NCI-H524 treated with DMSO at 0.1 percent for 48 hours (cell line): Measurements from ENCODE around the gene DOCK8.

Experiments
- DNase-seq: peaks from one replicate; lab custom pipeline; 2025; lab: John Stamatoyannopoulos, UW

Gene DOCK8

DNA sequence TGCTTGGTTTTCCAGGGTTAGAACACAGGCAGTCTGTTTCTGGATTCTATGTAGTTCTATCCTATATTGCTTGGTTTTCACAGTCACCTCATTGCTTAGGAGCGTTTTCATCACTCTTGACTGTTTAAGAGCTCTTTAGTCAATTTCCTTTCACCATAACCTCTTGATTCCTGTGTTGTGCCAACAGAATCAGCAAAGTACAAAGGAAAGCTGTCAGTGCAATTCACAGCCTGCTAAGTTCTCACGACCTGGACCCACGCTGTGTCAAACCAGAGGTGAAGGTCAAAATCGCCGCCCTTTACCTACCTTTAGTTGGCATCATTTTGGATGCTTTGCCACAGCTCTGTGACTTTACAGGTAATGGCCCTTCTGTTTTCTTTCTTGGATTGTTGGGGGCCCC, 199.9 kb downstream of the DOCK8 start:
- no peak for DNase-seq

DNA sequence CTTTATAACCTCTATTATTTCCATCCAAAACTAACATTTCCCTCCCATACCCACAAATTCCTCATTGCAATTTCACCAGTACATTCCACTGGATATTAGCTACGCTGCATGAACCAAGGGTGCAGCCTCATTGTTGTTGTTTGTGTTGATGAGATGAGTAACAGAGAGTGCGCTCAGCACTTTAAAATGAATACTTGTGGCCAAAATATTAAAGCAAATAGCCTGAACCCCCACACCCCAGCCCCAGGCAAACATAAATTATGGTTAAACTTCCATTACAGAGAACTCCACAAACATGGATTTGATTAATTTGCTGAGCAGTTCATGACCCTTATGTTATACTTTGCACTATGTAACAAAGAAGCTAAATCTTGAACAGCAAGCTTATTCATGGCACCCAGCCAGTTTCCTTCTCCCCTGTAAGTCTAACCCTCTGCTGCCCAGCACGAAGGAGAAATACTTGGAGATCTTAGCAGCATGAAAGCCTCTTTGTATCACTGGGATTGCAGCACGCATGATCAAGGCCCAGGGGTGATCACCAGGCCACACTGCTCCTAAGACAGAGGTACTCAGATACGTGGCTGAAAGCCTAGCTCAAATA, 205.0 kb downstream of the DOCK8 start:
- DNase-seq, result no peak

DNA sequence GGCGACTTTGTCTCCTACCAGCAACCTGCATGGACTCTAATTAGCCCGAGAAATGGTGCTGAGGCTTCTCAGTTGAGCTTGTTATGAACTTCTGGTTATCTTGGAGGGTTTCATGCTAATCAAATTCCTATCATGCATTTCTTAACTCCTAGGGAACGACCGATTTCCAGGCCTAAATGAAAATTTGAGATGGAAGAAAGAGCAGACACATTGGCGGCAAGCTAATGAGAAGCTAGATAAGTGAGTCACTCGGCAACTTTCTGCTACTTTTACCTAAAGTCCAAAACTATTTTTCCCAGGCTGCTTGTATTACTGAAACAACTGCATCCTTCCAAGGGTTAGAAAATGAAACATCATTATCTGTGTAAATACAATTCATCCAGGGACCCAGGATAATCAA, 207.2 kb downstream of the DOCK8 start:
- DNase-seq, result no peak

DNA sequence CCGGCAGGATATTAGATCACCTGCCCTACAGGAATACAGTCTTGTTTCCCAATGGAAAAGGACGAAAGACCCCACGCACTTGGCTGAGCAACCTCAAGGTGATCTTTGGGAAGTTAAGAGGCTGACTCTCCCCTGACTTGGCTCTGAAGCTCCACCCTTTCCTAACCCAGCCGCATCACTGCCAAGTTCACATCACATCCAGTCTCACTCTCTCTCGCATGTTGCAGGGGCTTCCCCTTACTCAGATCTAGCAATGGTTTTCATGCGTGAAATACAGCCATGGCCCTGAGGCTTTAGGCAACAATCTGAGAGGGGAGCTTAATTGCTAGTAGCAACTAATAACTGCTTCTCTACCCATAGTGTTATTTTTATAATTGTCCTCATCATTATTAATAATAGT, 211.6 kb downstream of the DOCK8 start:
- no peak for DNase-seq

DNA sequence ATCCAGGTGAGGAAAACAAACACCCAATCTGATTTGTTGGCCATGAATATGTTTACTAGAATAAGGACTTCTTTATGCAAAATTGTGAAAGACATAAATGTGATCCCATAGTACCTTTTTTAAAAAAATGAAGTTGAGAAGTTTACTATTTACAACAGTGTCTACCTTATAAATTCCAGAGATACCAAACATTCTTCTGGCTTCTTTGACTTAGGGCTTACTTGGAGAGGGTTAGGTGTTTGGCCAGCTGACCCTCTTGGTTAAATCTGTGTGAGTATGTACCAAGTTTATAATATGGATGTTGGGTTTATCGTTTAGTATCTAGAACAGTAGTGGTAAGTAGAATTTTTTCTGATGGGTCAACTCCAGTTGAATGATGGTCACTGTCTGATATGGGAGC, 212.3 kb downstream of the DOCK8 start:
- DNase-seq, result no peak

DNA sequence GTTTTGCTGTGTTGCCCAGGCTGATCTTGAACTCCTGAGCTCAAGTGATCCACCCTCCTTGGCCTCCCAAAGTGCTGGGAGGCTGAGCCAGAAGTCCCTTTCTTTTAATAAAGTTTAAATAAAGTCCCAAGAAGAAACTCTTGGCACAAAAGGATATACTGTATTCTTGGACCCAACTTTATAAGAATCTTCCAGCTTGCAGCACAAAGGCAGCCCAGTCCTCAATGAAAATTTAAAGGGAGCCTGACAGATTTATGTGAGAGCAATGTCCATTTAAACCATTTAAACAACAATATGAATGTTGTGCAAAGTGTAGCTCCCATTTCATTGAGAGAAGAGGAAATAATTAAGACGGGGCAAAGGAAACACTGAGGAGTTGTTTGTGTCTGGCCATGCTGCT, 217.0 kb downstream of the DOCK8 start:
- no peak for DNase-seq

DNA sequence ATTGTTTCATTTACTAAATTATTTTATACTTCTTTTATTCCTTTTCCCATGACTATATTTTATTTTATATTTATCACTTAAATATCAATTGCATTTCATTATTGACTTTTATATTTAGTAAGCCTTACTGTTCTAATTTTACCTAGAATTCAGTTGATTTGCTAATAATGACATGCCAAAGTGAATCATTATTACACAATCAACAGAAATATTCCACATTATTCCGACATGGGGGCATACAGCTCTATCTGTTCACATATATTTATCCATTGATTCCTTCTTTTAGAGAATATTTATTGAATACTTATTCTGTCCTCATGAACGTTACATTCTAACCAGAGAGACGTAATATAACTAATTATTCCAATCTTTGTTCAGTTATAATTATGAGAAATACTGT, 221.8 kb downstream of the DOCK8 start:
- no peak for DNase-seq

DNA sequence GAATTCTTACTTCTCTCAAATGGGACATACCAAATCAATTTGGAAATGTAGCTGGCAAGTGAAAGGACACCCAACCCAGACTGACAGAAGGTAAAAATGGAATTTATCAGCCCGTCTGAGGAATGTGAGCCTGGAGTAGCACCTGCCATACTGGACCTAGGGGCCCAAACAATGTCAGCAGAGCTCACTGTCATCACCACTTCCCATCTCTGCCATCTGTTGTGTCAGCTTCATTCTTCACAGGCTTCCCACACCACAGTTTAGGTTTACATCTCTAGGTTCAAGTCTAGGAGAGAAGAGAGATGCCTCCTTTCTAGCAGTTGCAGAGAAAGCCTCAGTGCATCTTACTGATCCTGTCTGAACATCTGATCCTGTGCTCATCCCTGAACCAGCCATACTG, 222.4 kb downstream of the DOCK8 start:
- DNase-seq, result no peak

DNA sequence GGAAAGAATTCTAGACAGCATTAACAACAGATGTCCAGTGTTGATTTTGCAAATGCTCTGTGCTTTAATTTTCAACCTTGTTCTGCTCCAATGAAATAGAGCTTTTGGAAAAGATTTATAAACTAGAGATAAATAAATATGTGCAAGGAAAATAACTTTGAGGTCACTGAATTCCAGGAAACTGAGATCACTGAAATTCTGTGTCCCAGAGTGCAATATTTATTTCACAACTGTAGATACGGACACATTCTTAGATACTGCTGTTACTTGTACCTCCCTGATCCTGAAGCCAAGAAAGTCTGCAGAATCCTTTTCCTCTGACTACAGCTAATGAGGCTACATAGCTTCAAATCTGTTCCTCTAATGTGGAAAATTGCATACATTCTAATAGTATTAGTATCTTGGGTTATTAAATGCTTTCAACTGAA, 222.9 kb downstream of the DOCK8 start:
- no peak for DNase-seq

DNA sequence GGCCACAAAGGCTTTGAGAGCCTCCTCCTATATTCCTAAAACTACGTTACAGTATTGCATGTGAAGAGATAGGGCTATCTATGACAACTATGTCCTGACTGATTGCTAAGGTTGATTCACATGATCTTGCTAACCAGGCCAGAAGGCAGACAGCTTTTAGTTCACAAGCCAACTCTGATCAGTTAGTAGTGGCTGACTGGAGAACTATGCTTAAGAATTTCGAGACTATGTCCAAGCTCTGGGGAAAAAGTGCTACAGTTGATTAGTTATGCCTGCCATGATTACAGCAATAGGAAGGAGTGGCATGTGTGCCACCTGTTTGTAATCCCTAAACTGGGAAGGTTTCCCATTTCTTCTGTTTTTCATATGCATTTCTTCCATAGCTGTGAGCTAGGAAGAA, 223.4 kb downstream of the DOCK8 start:
- DNase-seq, result no peak

DNA sequence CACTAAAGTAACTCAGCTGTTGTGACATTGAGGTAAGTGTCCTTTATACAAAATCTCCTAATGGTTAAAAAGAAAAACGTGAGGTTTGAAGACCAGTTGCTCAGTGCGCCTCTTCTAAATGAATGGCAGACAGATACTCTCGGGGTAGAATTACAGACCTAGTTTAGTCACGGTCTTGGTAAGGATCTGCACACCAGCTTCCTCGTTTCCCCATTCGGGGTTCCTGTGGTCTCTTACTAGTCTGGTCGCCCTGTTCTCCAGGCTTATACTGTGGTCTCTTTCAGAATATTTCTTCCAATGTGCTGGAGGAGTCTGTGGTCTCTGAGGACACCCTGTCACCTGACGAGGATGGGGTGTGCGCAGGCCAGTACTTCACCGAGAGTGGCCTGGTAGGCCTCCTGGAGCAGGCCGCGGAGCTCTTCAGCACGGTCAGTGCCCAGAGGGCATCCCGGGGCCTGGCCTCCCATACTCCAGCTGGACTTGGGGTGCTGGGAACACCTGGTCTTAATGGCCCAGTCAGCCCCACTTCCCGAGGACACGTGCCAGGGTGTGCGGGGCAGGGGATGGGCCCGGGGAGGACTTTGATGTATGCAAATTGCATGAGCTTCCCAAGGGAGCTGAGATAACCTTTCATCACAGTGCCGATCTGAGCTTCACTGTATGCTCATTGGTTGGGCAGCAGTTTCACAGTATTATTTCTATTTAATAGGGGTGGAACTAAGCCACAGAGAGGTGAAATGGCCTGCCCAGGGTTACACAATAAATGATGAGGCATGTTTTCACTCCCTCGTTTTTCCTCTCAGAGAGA, 224.5 kb downstream of the DOCK8 start:
- DNase-seq, result no peak

DNA sequence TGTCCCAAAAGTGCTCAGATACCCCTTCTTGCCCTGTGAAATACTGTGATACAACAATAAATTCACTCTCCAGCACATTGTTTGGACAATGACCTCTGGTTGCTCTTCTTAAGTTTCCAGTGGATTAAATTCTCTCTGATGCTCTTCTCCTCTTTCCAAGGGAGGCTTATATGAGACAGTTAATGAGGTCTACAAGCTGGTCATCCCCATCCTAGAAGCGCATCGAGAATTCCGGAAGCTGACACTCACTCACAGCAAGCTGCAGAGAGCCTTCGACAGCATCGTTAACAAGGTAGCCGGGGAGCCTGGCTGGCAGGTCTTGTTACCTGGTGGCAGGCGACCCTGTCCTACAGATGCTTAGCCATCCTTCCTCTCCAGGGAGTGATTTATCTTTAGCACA, 226.5 kb downstream of the DOCK8 start:
- no peak for DNase-seq

DNA sequence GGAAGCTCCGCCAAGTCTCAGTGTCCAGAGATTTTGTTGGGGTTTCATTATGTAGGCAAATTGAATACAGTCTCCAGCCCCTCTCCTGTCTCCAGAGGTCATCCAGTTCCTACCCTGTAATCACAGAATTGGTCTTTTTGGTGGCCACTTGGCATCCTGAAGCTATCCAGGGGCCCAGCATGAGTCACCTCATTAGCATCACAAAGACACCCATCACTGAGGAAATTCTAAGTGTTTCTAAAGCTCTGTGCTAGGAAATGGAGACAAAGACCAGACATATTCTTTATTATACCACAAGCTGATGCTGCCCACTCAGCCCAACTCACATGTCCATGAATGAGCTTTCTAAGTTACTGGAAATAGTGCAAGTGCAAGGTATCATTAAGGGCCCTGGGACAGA, 229.9 kb downstream of the DOCK8 start:
- no peak for DNase-seq

DNA sequence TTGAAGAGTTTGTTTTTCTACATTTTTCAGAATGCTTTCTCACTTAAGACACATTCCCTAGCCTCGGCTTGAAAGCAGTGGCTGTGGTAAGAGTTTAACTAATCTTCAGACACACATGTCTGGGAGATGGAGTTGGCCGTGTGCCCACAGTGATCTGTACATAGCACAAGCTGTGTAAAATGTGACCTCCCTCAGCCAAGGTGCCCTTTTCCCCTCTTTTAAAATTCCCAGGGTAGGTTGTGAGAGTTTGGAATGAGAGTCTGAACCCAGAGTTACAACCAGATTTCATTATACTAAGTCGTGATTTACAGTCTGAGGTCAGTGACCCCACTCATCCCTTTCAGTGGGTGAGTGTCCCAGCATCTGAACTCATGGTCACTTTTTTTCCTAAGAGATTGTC, 230.4 kb downstream of the DOCK8 start:
- DNase-seq, result no peak

DNA sequence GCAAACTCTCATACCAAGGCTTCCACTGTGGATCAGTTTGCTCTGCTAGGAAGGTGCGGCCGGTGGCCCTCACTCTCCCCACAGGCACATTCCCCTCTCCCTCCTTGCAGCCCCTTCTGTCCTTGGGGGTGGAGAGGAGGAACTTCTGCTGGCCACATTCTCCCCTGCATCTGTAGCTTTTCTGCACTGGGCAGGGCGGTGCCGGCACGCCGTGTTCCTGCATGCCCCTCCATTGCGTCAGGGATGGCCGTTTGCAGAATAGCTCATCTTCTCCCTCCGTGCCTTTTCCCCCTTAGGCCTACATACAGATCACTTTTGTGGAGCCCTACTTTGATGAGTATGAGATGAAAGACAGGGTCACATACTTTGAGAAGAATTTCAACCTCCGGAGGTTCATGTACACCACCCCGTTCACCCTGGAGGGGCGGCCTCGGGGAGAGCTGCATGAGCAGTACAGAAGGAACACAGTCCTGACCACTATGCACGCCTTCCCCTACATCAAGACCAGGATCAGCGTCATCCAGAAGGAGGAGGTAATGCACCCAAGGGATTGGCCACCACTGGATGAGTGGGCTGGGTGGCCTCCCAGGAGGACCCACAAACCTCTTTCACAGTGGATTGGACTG, 231.5 kb downstream of the DOCK8 start:
- no peak for DNase-seq

DNA sequence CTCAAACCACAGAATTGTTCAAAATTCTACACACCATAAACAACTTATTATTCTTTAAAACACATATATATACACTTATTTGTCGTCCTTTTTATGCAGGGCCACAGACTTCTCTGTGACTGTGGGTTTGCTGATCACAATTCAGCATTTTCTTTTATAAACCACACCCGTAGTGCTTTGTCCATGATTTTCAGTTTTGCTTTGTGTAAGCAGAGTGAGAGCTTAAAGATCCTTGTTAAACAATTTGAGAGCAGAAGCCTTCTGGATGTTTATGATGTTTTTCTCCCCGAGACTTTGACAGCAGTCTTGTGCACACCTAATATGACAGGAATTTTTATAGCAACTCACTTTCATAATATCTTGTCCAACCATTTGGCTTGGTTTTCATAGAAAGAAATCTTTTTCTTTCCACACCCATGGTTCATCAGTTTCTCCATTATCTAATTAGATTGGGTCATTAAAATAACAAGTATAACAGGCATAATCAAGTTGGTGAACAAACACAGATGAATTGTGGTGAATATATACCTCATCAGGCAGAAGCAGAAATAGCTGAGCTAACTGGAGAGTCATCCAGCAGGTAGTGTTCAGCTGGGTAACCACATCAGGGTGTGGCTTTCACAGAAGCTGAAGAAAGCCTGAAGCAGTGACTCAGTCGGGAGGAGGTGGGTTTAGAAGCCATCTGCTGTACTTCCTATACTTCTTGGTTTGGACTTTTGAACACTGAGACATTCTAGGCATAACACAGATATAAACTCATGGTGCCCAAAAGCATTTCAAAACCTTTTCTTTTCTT, 232.8 kb downstream of the DOCK8 start:
- no peak for DNase-seq

DNA sequence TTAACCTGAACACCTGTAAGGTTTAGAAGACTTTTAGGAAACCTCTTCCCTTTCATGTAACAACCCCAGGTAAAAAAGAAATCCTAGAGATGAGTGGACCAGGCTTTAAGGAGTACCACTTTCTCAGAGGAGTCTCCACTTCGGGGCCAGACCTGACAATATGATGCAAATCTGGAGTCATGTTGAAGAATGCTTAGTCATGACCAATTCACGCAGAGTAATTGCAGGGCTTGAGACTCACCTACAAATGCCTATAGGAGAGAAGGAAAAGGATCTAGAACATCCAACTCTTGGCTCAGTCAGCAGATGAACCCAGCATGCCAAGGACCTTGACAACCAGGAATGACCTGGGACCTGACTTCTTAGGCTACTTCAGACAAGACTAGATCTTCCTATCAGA, 235.4 kb downstream of the DOCK8 start:
- no peak for DNase-seq

DNA sequence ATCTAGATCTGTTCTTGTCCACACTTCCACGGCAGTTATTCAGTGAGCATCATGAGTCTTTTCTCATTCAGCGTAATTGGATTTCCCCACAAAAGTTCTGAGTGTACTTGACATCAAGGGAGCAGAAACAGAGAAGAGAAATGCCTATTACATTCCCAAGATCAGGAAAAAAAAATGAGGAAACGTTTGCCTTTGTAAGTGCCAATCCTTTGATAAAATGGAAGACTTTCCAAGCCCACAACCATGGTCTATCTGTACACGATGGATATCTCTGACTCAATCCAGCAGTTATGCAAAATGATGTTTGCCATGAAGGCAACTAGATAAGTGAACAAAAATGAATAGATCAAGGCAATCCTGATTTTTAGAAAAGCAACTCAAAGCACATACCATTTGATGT, 235.9 kb downstream of the DOCK8 start:
- DNase-seq, result no peak

DNA sequence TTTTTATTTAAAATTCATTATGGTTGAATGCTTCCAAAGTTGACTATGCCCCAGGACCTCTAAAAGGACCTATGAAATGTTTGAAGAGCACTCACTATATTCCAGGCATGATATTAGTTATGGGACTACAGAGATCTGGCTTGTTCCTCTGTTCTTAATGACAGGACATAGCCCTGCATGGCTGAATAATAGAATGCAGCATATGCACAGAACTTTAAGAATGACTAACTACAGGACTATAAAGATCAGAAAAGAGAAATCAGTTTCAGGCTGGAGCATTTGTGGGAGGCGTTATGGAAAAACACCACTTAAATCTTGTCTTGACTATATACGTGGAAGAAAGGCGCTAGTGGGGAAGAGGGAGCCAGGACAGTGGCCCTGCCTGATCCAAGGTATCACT, 239.2 kb downstream of the DOCK8 start:
- no peak for DNase-seq

DNA sequence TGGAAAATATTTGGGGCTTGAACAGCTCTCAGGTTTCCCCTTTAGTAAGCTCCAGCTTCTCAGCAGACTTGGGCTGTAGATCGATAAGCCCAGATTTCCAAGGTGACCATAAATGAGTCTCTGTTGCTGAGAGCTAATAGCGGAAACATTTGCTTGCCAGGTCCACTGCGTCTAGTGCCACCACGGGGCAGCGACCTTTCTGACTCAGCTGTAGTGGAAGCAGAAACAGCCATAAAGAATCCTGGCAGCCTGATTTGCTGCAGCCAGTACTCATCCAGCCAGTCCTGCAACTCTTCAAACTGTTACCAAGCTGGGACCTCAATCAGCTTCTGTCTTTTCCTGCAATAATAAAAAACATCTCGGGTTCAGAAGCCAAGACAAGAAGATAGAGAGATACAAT, 241.7 kb downstream of the DOCK8 start:
- no peak for DNase-seq

DNA sequence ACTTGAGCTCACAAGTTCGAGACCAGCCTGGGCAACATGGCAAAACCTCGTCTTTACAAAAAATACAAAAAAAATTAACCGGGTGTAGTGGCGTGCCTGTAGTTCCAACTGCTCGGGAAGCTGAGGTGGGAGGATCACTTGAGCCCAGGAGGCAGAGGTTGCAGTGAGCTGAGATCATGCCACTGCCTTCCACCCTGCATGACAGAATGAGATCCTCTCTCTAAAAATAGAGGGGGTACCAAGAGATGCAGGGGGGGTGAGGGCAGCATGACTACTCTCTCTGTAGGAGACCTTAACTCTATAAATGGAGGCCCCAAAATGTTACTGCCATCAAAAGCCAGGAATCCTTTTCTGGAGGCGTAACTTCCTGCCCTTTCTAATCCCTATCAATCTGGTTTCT, 243.9 kb downstream of the DOCK8 start:
- DNase-seq, result no peak
